ENCODE measurements around the gene UGT2B7. TPM values are rescaled to one million over a fixed set of nuclear protein-coding genes. Genes with fewer than 3 reads are reported as not detected.
"Not testable (repeated sequence)": the region's sequence is repeated elsewhere in the genome, so short reads cannot be mapped to it uniquely, and the experiment has no call there.

The UGT2B7 gene
- total RNA-seq, 1 experiment from 2014 or later, result not detected

DNA sequence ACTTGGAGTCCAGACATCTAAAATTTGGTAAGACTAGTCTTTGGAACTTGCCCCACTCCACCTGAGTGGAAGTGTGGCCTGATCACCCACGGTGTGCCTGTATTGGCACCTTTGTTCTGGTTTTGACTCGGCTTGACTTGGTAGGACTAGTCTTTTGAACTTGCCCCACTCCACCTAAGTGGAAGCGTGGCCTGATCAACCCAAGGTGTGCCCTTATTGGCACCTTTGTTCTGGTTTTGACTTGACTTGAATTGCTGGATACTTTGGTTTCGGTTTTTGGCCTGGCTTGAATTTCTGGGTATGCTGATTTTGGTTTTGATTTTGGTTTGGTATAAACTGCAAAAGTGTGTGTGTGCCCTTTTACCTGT is 44.7 kb upstream of the UGT2B7 start:
- Histone ChIP-seq H3K14ac (ENCODE audit: insufficient read depth, low read length) (no peak overlapping the region), H3K27ac (ENCODE audit: insufficient read length, low read depth, low read length) (no peak overlapping the region), H3K56ac (ENCODE audit: insufficient read length, low read depth, low read length) (no peak overlapping the region), H2BK15ac (ENCODE audit: low read depth, low read length) (no peak overlapping the region), H3K27me3 (ENCODE audit: insufficient read depth, low read length) (no peaks in the 10 kb centered on the region), H3K18ac (ENCODE audit: insufficient read length, low read depth, low read length) (no peak overlapping the region), H2BK20ac (ENCODE audit: low read depth, low read length, poor library complexity, severe bottlenecking) (no peak overlapping the region), H2BK120ac (ENCODE audit: low read depth, low read length, poor library complexity, severe bottlenecking) (no peak overlapping the region), H3K4me2 (ENCODE audit: insufficient read depth, insufficient read length, low read length) (no peak overlapping the region), H3T11ph (ENCODE audit: low read length) (no peak overlapping the region), H3K9ac (ENCODE audit: extremely low read depth, insufficient read length, low read length) (no peak overlapping the region), H4K20me1 (ENCODE audit: control insufficient read depth, insufficient read depth, insufficient read length) (no peaks in the 10 kb centered on the region), H3K23me2 (ENCODE audit: insufficient read length, low read depth, low read length, poor library complexity, severe bottlenecking) (no peaks in the 10 kb centered on the region), H2BK12ac (ENCODE audit: insufficient read length, low read depth, low read length) (no peak overlapping the region), H3K23ac (ENCODE audit: insufficient read length, low read depth, low read length) (no peak overlapping the region), H3K9me3 (ENCODE audit: control insufficient read depth, low read depth, low read length) (no peaks in the 10 kb centered on the region), H4K91ac (ENCODE audit: insufficient read length, low read depth, low read length) (no peak overlapping the region), H3K4me1 (ENCODE audit: insufficient read depth, low read length) (no peaks in the 10 kb centered on the region), H3K4ac (ENCODE audit: low read depth, low read length) (no peak overlapping the region), H4K5ac (ENCODE audit: insufficient read length, low read depth, low read length) (no peak overlapping the region), H2BK5ac (ENCODE audit: insufficient read length, low read length) (no peak overlapping the region), H3K79me1 (ENCODE audit: insufficient read depth, low read depth, low read length, poor library complexity, severe bottlenecking) (no peaks in the 10 kb centered on the region), H2AFZ (ENCODE audit: low read length) (no peak overlapping the region), H2AK5ac (ENCODE audit: insufficient read length, low read length) (no peak overlapping the region), H4K8ac (replicated peaks; ENCODE audit: insufficient read length, low read depth, low read length) (no peak overlapping the region), H3K79me2 (ENCODE audit: insufficient read depth, low read length) (no peaks in the 10 kb centered on the region)
- peak overlapping the region in 1 of 3 experiments; percentile 46; a peak in 1 of 7 replicates for H3K27ac Mint-ChIP-seq
- H3K4me3 Mint-ChIP-seq, result no peak overlapping the region
- WGBS (ENCODE audit: extremely low coverage, insufficient read length, low lambda C conversion rate), result no CpG with 5 or more reads among the region's 4 CpGs
- DNase-seq, result no peak
- H3K4me1 Mint-ChIP-seq, result peaks cover 18% of the 10 kb centered on the region in 2 experiments
- no peaks in the 10 kb centered on the region for H3K27me3 Mint-ChIP-seq (ENCODE audit: low read depth)
- H3K9me3 Mint-ChIP-seq, result no peaks in the 10 kb centered on the region
- peaks cover 0 to 1% (median under 1%) of the 10 kb centered on the region in 3 experiments; a peak in 1 of 7 replicates for H3K36me3 Mint-ChIP-seq (ENCODE audit: insufficient read depth in 1 of 3, low read depth in 3 of 3)
- TF ChIP-seq, protein P1, sequence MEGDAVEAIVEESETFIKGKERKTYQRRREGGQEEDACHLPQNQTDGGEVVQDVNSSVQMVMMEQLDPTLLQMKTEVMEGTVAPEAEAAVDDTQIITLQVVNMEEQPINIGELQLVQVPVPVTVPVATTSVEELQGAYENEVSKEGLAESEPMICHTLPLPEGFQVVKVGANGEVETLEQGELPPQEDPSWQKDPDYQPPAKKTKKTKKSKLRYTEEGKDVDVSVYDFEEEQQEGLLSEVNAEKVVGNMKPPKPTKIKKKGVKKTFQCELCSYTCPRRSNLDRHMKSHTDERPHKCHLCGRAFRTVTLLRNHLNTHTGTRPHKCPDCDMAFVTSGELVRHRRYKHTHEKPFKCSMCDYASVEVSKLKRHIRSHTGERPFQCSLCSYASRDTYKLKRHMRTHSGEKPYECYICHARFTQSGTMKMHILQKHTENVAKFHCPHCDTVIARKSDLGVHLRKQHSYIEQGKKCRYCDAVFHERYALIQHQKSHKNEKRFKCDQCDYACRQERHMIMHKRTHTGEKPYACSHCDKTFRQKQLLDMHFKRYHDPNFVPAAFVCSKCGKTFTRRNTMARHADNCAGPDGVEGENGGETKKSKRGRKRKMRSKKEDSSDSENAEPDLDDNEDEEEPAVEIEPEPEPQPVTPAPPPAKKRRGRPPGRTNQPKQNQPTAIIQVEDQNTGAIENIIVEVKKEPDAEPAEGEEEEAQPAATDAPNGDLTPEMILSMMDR (conservative IDR thresholded peaks at IDR 0.05), result no peak

DNA sequence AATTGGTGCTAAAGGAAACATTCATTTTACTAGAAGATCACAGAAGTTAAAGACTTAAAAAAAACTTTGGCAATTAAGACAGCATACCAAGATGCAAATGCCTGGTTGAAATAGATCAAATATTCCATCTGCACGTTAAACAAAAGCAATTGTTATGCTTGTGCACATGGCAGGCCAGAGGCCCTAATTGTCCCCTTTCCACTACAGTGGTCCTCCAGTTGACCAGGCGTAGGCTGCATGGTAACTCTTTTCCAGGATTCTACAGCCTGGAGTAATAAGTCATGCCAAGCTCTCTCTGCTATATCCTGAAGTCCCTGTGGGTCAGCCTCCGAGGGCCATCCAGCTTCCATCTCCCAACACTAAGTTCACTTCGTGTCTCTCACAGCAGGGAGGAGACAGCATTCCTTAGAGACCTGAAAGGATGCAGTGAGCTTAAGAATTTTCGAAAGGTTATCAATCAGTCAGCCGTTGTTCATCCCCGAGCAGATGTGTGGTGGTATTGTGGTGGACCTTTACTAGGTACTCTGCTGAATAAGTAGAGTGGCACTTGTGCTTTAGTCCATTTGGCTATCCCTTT is 42.9 kb upstream of the UGT2B7 start:
- not testable (repeated sequence) for H3K18ac ChIP-seq (ENCODE audit: insufficient read length, low read depth, low read length); H3K27ac ChIP-seq (ENCODE audit: insufficient read length, low read depth, low read length); H2AFZ ChIP-seq (ENCODE audit: low read length); DNase-seq; H3K4me3 Mint-ChIP-seq; H4K91ac ChIP-seq (ENCODE audit: insufficient read length, low read depth, low read length); H3K23ac ChIP-seq (ENCODE audit: insufficient read length, low read depth, low read length); H2BK120ac ChIP-seq (ENCODE audit: low read depth, low read length, poor library complexity, severe bottlenecking); H2BK15ac ChIP-seq (ENCODE audit: low read depth, low read length); H2BK5ac ChIP-seq (ENCODE audit: insufficient read length, low read length); H3K9ac ChIP-seq (ENCODE audit: extremely low read depth, insufficient read length, low read length); H3K9me3 ChIP-seq (ENCODE audit: control insufficient read depth, low read depth, low read length); H3K27me3 ChIP-seq (ENCODE audit: insufficient read depth, low read length); H4K5ac ChIP-seq (ENCODE audit: insufficient read length, low read depth, low read length); H3K79me1 ChIP-seq (ENCODE audit: insufficient read depth, low read depth, low read length, poor library complexity, severe bottlenecking); H4K8ac ChIP-seq (replicated peaks; ENCODE audit: insufficient read length, low read depth, low read length); H3K36me3 Mint-ChIP-seq (ENCODE audit: insufficient read depth in 1 of 3, low read depth in 3 of 3); H2AK5ac ChIP-seq (ENCODE audit: insufficient read length, low read length); H3K9me3 Mint-ChIP-seq; H3K4me2 ChIP-seq (ENCODE audit: insufficient read depth, insufficient read length, low read length); H4K20me1 ChIP-seq (ENCODE audit: control insufficient read depth, insufficient read depth, insufficient read length); H2BK20ac ChIP-seq (ENCODE audit: low read depth, low read length, poor library complexity, severe bottlenecking); H3K4me1 ChIP-seq (ENCODE audit: insufficient read depth, low read length); H3K14ac ChIP-seq (ENCODE audit: insufficient read depth, low read length); H3K4ac ChIP-seq (ENCODE audit: low read depth, low read length); H3K56ac ChIP-seq (ENCODE audit: insufficient read length, low read depth, low read length); H2BK12ac ChIP-seq (ENCODE audit: insufficient read length, low read depth, low read length); H3K79me2 ChIP-seq (ENCODE audit: insufficient read depth, low read length); H3K23me2 ChIP-seq (ENCODE audit: insufficient read length, low read depth, low read length, poor library complexity, severe bottlenecking); H3T11ph ChIP-seq (ENCODE audit: low read length); H3K27me3 Mint-ChIP-seq (ENCODE audit: low read depth)
- Mint-ChIP-seq H3K4me1 (peaks cover 35 to 36% of the 10 kb centered on the region in 2 experiments), H3K27ac (peak overlapping the region in 1 of 3 experiments; percentile 37; a peak in 1 of 7 replicates)
- no CpG with 5 or more reads among the region's 7 CpGs for WGBS (ENCODE audit: extremely low coverage, insufficient read length, low lambda C conversion rate)

Measured in H9 (cell line).